ENCODE measurements around the gene SLC15A5.

DNA sequence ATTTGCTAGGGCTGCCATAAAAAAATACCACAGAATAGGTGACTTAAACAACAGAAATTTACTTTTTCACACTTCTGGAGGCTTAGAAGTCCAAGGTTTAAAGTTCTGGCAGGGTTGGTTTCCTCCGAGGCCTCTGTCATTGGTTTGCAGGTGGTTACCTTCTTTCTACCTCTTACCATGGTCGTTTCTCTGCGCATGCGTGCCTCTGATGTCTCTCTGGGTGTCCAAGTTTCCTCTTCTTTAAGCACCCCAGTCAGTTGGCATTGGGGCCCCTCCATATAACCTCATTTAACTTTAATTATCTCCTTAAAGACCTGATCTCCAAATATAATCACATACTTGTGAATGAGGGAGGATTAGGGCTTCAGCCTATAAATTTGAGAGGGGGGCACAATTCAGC is 103.2 kb downstream of the SLC15A5 start:
- TF ChIP-seq, protein P1, sequence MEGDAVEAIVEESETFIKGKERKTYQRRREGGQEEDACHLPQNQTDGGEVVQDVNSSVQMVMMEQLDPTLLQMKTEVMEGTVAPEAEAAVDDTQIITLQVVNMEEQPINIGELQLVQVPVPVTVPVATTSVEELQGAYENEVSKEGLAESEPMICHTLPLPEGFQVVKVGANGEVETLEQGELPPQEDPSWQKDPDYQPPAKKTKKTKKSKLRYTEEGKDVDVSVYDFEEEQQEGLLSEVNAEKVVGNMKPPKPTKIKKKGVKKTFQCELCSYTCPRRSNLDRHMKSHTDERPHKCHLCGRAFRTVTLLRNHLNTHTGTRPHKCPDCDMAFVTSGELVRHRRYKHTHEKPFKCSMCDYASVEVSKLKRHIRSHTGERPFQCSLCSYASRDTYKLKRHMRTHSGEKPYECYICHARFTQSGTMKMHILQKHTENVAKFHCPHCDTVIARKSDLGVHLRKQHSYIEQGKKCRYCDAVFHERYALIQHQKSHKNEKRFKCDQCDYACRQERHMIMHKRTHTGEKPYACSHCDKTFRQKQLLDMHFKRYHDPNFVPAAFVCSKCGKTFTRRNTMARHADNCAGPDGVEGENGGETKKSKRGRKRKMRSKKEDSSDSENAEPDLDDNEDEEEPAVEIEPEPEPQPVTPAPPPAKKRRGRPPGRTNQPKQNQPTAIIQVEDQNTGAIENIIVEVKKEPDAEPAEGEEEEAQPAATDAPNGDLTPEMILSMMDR (IDR thresholded peaks at IDR 0.05), result no peak
- TF ChIP-seq POLR2A (IDR thresholded peaks at IDR 0.05), result no peak
- TF ChIP-seq POLR2AphosphoS5 (IDR thresholded peaks at IDR 0.05), result no peak
- no peak for TF ChIP-seq EP300 (IDR thresholded peaks at IDR 0.05)
